ENCODE data around the gene MYRIP.
"Not testable (repeated sequence)": the region's sequence is repeated elsewhere in the genome, so short reads cannot be mapped to it uniquely, and the experiment has no call there.

The MYRIP gene

GRCh38 chr3:40281995-40282394, 472.6 kb downstream of the MYRIP start:
- Histone ChIP-seq H3K27me3 (ENCODE audit: control insufficient read depth, insufficient read depth, low read length) (no peaks in the 10 kb centered on the region), H3K36me3 (ENCODE audit: control insufficient read depth, insufficient read depth, low read length) (no peaks in the 10 kb centered on the region), H3K9ac (ENCODE audit: low read length) (no peak overlapping the region), H3K9me3 (ENCODE audit: control insufficient read depth, insufficient read depth, low read depth, low read length) (no peaks in the 10 kb centered on the region), H3K4me3 (ENCODE audit: low read depth, low read length) (no peak overlapping the region), H3K27ac (ENCODE audit: low read depth, low read length) (no peak overlapping the region), H3K4me1 (ENCODE audit: control insufficient read depth, insufficient read depth, low read length) (no peaks in the 10 kb centered on the region)

GRCh38 chr3:40283057-40283456, 473.6 kb downstream of the MYRIP start:
- H3K9me3 ChIP-seq (ENCODE audit: control insufficient read depth, insufficient read depth, low read depth, low read length); H3K4me1 ChIP-seq (ENCODE audit: control insufficient read depth, insufficient read depth, low read length); H3K9ac ChIP-seq (ENCODE audit: low read length); H3K27me3 ChIP-seq (ENCODE audit: control insufficient read depth, insufficient read depth, low read length); H3K36me3 ChIP-seq (ENCODE audit: control insufficient read depth, insufficient read depth, low read length); H3K4me3 ChIP-seq (ENCODE audit: low read depth, low read length); H3K27ac ChIP-seq (ENCODE audit: low read depth, low read length): not testable (repeated sequence)

GRCh38 chr3:40287248-40287647, 477.8 kb downstream of the MYRIP start:
- no peak overlapping the region for H3K4me3 ChIP-seq (ENCODE audit: low read depth, low read length)
- H3K4me1 ChIP-seq (ENCODE audit: control insufficient read depth, insufficient read depth, low read length) = peaks cover 20% of the 10 kb centered on the region
- no peaks in the 10 kb centered on the region for H3K36me3 ChIP-seq (ENCODE audit: control insufficient read depth, insufficient read depth, low read length)
- H3K27me3 ChIP-seq (ENCODE audit: control insufficient read depth, insufficient read depth, low read length) = no peaks in the 10 kb centered on the region
- no peaks in the 10 kb centered on the region for H3K9me3 ChIP-seq (ENCODE audit: control insufficient read depth, insufficient read depth, low read depth, low read length)
- H3K9ac ChIP-seq (ENCODE audit: low read length) = no peak overlapping the region
- H3K27ac ChIP-seq (ENCODE audit: low read depth, low read length) = no peak overlapping the region

- peaks cover 34% of the 10 kb centered on the region for H3K4me1 ChIP-seq (ENCODE audit: control insufficient read depth, insufficient read depth, low read length)
- H3K9ac ChIP-seq (ENCODE audit: low read length) = no peak overlapping the region
- H3K9me3 ChIP-seq (ENCODE audit: control insufficient read depth, insufficient read depth, low read depth, low read length) = no peaks in the 10 kb centered on the region
- no peak overlapping the region for H3K4me3 ChIP-seq (ENCODE audit: low read depth, low read length)
- H3K36me3 ChIP-seq (ENCODE audit: control insufficient read depth, insufficient read depth, low read length) = no peaks in the 10 kb centered on the region
- H3K27ac ChIP-seq (ENCODE audit: low read depth, low read length) = no peak overlapping the region
- H3K27me3 ChIP-seq (ENCODE audit: control insufficient read depth, insufficient read depth, low read length) = no peaks in the 10 kb centered on the region
Observed at GRCh38 chr3:40290396-40290795, 481.0 kb downstream of the MYRIP start.

GRCh38 chr3:40291471-40291870, 482.1 kb downstream of the MYRIP start:
- no peaks in the 10 kb centered on the region for H3K27me3 ChIP-seq (ENCODE audit: control insufficient read depth, insufficient read depth, low read length)
- no peak overlapping the region for H3K4me3 ChIP-seq (ENCODE audit: low read depth, low read length)
- H3K9ac ChIP-seq (ENCODE audit: low read length) = no peak overlapping the region
- H3K27ac ChIP-seq (ENCODE audit: low read depth, low read length) = no peak overlapping the region
- H3K4me1 ChIP-seq (ENCODE audit: control insufficient read depth, insufficient read depth, low read length) = peaks cover 34% of the 10 kb centered on the region
- H3K36me3 ChIP-seq (ENCODE audit: control insufficient read depth, insufficient read depth, low read length) = no peaks in the 10 kb centered on the region
- no peaks in the 10 kb centered on the region for H3K9me3 ChIP-seq (ENCODE audit: control insufficient read depth, insufficient read depth, low read depth, low read length)

- Histone ChIP-seq H3K4me3 (ENCODE audit: low read depth, low read length) (no peak overlapping the region), H3K27me3 (ENCODE audit: control insufficient read depth, insufficient read depth, low read length) (no peaks in the 10 kb centered on the region), H3K9ac (ENCODE audit: low read length) (no peak overlapping the region), H3K9me3 (ENCODE audit: control insufficient read depth, insufficient read depth, low read depth, low read length) (no peaks in the 10 kb centered on the region), H3K4me1 (ENCODE audit: control insufficient read depth, insufficient read depth, low read length) (peaks cover 34% of the 10 kb centered on the region), H3K27ac (ENCODE audit: low read depth, low read length) (peak overlapping the region; percentile 46; the same call in 1 of the 2 replicates), H3K36me3 (ENCODE audit: control insufficient read depth, insufficient read depth, low read length) (no peaks in the 10 kb centered on the region)
Observed at GRCh38 chr3:40292637-40293349, 483.4 kb downstream of the MYRIP start.

- Histone ChIP-seq H3K27ac (ENCODE audit: low read depth, low read length) (no peak overlapping the region), H3K36me3 (ENCODE audit: control insufficient read depth, insufficient read depth, low read length) (no peaks in the 10 kb centered on the region), H3K4me3 (ENCODE audit: low read depth, low read length) (no peak overlapping the region), H3K27me3 (ENCODE audit: control insufficient read depth, insufficient read depth, low read length) (no peaks in the 10 kb centered on the region), H3K4me1 (ENCODE audit: control insufficient read depth, insufficient read depth, low read length) (peaks cover 34% of the 10 kb centered on the region), H3K9ac (ENCODE audit: low read length) (no peak overlapping the region), H3K9me3 (ENCODE audit: control insufficient read depth, insufficient read depth, low read depth, low read length) (no peaks in the 10 kb centered on the region)
Observed at GRCh38 chr3:40294434-40294833, 485.0 kb downstream of the MYRIP start.

GRCh38 chr3:40298075-40298474, 488.7 kb downstream of the MYRIP start:
- no peaks in the 10 kb centered on the region for H3K36me3 ChIP-seq (ENCODE audit: control insufficient read depth, insufficient read depth, low read length)
- no peaks in the 10 kb centered on the region for H3K27me3 ChIP-seq (ENCODE audit: control insufficient read depth, insufficient read depth, low read length)
- no peak overlapping the region for H3K9ac ChIP-seq (ENCODE audit: low read length)
- H3K27ac ChIP-seq (ENCODE audit: low read depth, low read length) = no peak overlapping the region
- no peak overlapping the region for H3K4me3 ChIP-seq (ENCODE audit: low read depth, low read length)
- H3K4me1 ChIP-seq (ENCODE audit: control insufficient read depth, insufficient read depth, low read length) = peaks cover 7% of the 10 kb centered on the region
- H3K9me3 ChIP-seq (ENCODE audit: control insufficient read depth, insufficient read depth, low read depth, low read length) = no peaks in the 10 kb centered on the region

GRCh38 chr3:40299130-40299720, 489.8 kb downstream of the MYRIP start:
- H3K4me1 ChIP-seq (ENCODE audit: control insufficient read depth, insufficient read depth, low read length) = no peaks in the 10 kb centered on the region
- H3K4me3 ChIP-seq (ENCODE audit: low read depth, low read length) = no peak overlapping the region
- no peak overlapping the region for H3K9ac ChIP-seq (ENCODE audit: low read length)
- H3K27me3 ChIP-seq (ENCODE audit: control insufficient read depth, insufficient read depth, low read length) = no peaks in the 10 kb centered on the region
- H3K27ac ChIP-seq (ENCODE audit: low read depth, low read length) = no peak overlapping the region
- H3K36me3 ChIP-seq (ENCODE audit: control insufficient read depth, insufficient read depth, low read length) = no peaks in the 10 kb centered on the region
- H3K9me3 ChIP-seq (ENCODE audit: control insufficient read depth, insufficient read depth, low read depth, low read length) = no peaks in the 10 kb centered on the region

GRCh38 chr3:40299721-40300335, 490.4 kb downstream of the MYRIP start:
- H3K9ac ChIP-seq (ENCODE audit: low read length) = no peak overlapping the region
- H3K27me3 ChIP-seq (ENCODE audit: control insufficient read depth, insufficient read depth, low read length) = no peaks in the 10 kb centered on the region
- H3K27ac ChIP-seq (ENCODE audit: low read depth, low read length) = no peak overlapping the region

GRCh38 chr3:40302784-40303183, 493.4 kb downstream of the MYRIP start:
- Histone ChIP-seq H3K9ac (ENCODE audit: low read length) (no peak overlapping the region), H3K4me3 (ENCODE audit: low read depth, low read length) (no peak overlapping the region), H3K36me3 (ENCODE audit: control insufficient read depth, insufficient read depth, low read length) (no peaks in the 10 kb centered on the region), H3K27me3 (ENCODE audit: control insufficient read depth, insufficient read depth, low read length) (no peaks in the 10 kb centered on the region), H3K4me1 (ENCODE audit: control insufficient read depth, insufficient read depth, low read length) (no peaks in the 10 kb centered on the region), H3K27ac (ENCODE audit: low read depth, low read length) (no peak overlapping the region), H3K9me3 (ENCODE audit: control insufficient read depth, insufficient read depth, low read depth, low read length) (no peaks in the 10 kb centered on the region)

More at GRCh38 chr3:40299721-40300335, 490.4 kb downstream of the MYRIP start:
- Histone ChIP-seq H3K36me3 (ENCODE audit: control insufficient read depth, insufficient read depth, low read length) (no peaks in the 10 kb centered on the region), H3K4me1 (ENCODE audit: control insufficient read depth, insufficient read depth, low read length) (no peaks in the 10 kb centered on the region), H3K4me3 (ENCODE audit: low read depth, low read length) (no peak overlapping the region), H3K9me3 (ENCODE audit: control insufficient read depth, insufficient read depth, low read depth, low read length) (no peaks in the 10 kb centered on the region)

All from HUES6 (cell line).